ENCODE results near the gene ZMYND11. TPM values are rescaled to one million over a fixed set of nuclear protein-coding genes. Genes with fewer than 3 reads are reported as not detected.

The ZMYND11 gene
- total and polyA plus RNA-seq, 2 of the 13 experiments (the other 11 are each of a cell fraction or from before 2014, with no cell fraction given), result 17.5 to 38.7 TPM

- TF ChIP-seq TOPORS (CRISPR knock-in tag; IDR thresholded peaks at IDR 0.05) (no peak), ZFP1 (CRISPR knock-in tag; IDR thresholded peaks at IDR 0.05) (no peak), ASH2L (IDR thresholded peaks at IDR 0.05; ENCODE audit: insufficient read length, low read depth, low read length) (no peak), CCAR2 (optimal IDR thresholded peaks at IDR 0.05; ENCODE audit: low read depth, low read length) (no peak), ZNF740 (CRISPR knock-in tag; IDR thresholded peaks at IDR 0.05) (no peak), ZNF383 (CRISPR knock-in tag; IDR thresholded peaks at IDR 0.05; ENCODE audit: borderline replicate concordance) (no peak), PAXIP1 (CRISPR knock-in tag; conservative IDR thresholded peaks at IDR 0.05) (no peak), ZBTB33 (CRISPR knock-in tag; IDR thresholded peaks at IDR 0.05) (no peak), DPF2 (CRISPR knock-in tag; IDR thresholded peaks at IDR 0.05; ENCODE audit: borderline replicate concordance, low read depth) (no peak), MZF1 (CRISPR knock-in tag; IDR thresholded peaks at IDR 0.05; ENCODE audit: borderline replicate concordance) (no peak), ZNF160 (CRISPR knock-in tag; IDR thresholded peaks at IDR 0.05) (no peak), ATAD3A (CRISPR knock-in tag; IDR thresholded peaks at IDR 0.05) (no peak)
- WGBS (ENCODE audit: low lambda C conversion rate), result 98% methylated on average over 7 of the region's 7 CpGs
- Histone ChIP-seq H3K4me3 (replicated peaks in 1 of 3; ENCODE audit: insufficient read depth in 1 of 3, low read depth in 2 of 3, low read length in 3 of 3) (no peak overlapping the region), H3K27me3 (ENCODE audit: control insufficient read depth in 1 of 2, insufficient read depth in 2 of 2, low read length in 2 of 2) (no peaks in the 10 kb centered on the region), H3K4me1 (ENCODE audit: insufficient read depth, low read length) (no peaks in the 10 kb centered on the region), H3K9ac (ENCODE audit: insufficient read depth, low read depth, low read length) (no peak overlapping the region), H3K4me2 (ENCODE audit: low read depth, low read length) (no peak overlapping the region), H2AFZ (ENCODE audit: low read length) (no peak overlapping the region), H3K27ac (ENCODE audit: extremely low read length, insufficient read depth, low read length) (no peak overlapping the region), H3K9me3 (ENCODE audit: low read length) (no peaks in the 10 kb centered on the region), H4K20me1 (ENCODE audit: insufficient read depth, low read length) (no peaks in the 10 kb centered on the region), H3K36me3 (replicated peaks in 1 of 2; ENCODE audit: control insufficient read depth in 1 of 2, insufficient read depth in 2 of 2, low read length in 2 of 2) (peaks cover 8 to 41% of the 10 kb centered on the region in 2 experiments), H3K79me2 (ENCODE audit: insufficient read depth, low read length) (no peaks in the 10 kb centered on the region)
- ChIA-PET POLR2A (no interaction called here), CTCF (ENCODE audit: low intra/inter-chr PET ratio, low total read pairs) (no interaction called here)
- DNase-seq (ENCODE audit: low spot score), result no peak
- in situ Hi-C loops (cut with HindIII; ENCODE audit: extremely low pct_ligation_motif_present, low pct_unique_long_range_greater_than_20kb) (no loop called here), intact Hi-C loops (cut with micrococcal nuclease; ENCODE audit: unreplicated experiment) (no loop called here)
- BruUV-seq (replicated peaks), result no TSS peak
- no peak for ATAC-seq
- no peak for FAIRE-seq
These were observed 109.0 kb downstream of the ZMYND11 start for GRCh38 chr10:244227-244626.

Measured in HepG2 (cell line).